PC-9 (cell line): ENCODE results near the gene ACKR2. TPM values are rescaled to one million over a fixed set of nuclear protein-coding genes. Genes with fewer than 3 reads are reported as not detected.

Experiments
- BruUV-seq: library from RNA; stranded (reverse); fragments of 400-500 nt; replicated peaks from 2 replicates; lab custom pipeline; 2021; lab: Mats Ljungman, UMichigan
- CTCF ChIA-PET: fragments of 300-600 bp; sonication (Branson Sonifier 250); formaldehyde crosslinking; loops from one replicate; lab custom pipeline; 2022; ENCODE audit warnings: antibody characterized with exemption; lab: Charles Lee
- POLR2A ChIA-PET: fragments of 300-600 bp; sonication (Branson Sonifier 250); formaldehyde crosslinking; loops from one replicate; lab custom pipeline; 2022; ENCODE audit warnings: antibody characterized with exemption; ENCODE audit not compliant: unreplicated experiment; lab: Charles Lee
- DNase-seq, 2 experiments: peaks; one replicate each; pipeline versions ENCODE4 v3.0.0 to v3.0.0-alpha.2; 2015 to 2022; ENCODE audit warnings: mixed read lengths in 1 of 2
- H2AFZ ChIP-seq: fragments of 200-600 bp; sonication (generic); 2 replicates; pipeline ENCODE4 v1.8.1; 2017; ENCODE audit warnings: antibody characterized with exemption
- H3F3A ChIP-seq: fragments of 200-600 bp; sonication (generic); 2 replicates; pipeline ENCODE4 v1.8.1; 2017; ENCODE audit warnings: antibody characterized with exemption, mild to moderate bottlenecking, low read depth; ENCODE audit not compliant: insufficient read depth
- H3K27ac ChIP-seq: fragments of 200-600 bp; sonication (generic); 2 replicates; pipeline ENCODE4 v1.6.1; 2016; ENCODE audit warnings: mixed run types
- H3K27me3 ChIP-seq: fragments of 200-600 bp; sonication (generic); 2 replicates; pipeline ENCODE4 v1.6.1; 2016; ENCODE audit warnings: low read depth, mixed run types; ENCODE audit not compliant: insufficient read depth
- H3K36me3 ChIP-seq: fragments of 200-600 bp; sonication (generic); 2 replicates; pipeline ENCODE4 v1.6.1; 2016; ENCODE audit warnings: low read depth, mixed run types
- H3K4me1 ChIP-seq: fragments of 200-600 bp; sonication (generic); replicated peaks from 2 replicates; pipeline ENCODE4 v1.6.1; 2016; ENCODE audit warnings: mixed run types; ENCODE audit not compliant: insufficient read depth
- H3K4me2 ChIP-seq: fragments of 200-600 bp; sonication (generic); 2 replicates; pipeline ENCODE4 v1.6.1; 2017; ENCODE audit warnings: mixed run types
- H3K4me3 ChIP-seq: fragments of 200-600 bp; sonication (generic); 2 replicates; pipeline ENCODE4 v1.6.1; 2016; ENCODE audit warnings: mixed run types
- H3K79me2 ChIP-seq: fragments of 200-600 bp; sonication (generic); 2 replicates; pipeline ENCODE4 v1.6.1; 2017; ENCODE audit warnings: low read depth, mixed run types
- H3K9me2 ChIP-seq: fragments of 200-600 bp; sonication (generic); 2 replicates; pipeline ENCODE4 v1.8.1; 2017; ENCODE audit warnings: mild to moderate bottlenecking; ENCODE audit not compliant: insufficient read depth
- H3K9me3 ChIP-seq: fragments of 200-600 bp; sonication (generic); 2 replicates; pipeline ENCODE4 v1.8.1; 2016; ENCODE audit warnings: low read depth; ENCODE audit not compliant: insufficient read depth
- H4K20me1 ChIP-seq: fragments of 200-600 bp; sonication (generic); 2 replicates; pipeline ENCODE4 v1.8.1; 2017; ENCODE audit not compliant: insufficient read depth
- CTCF ChIP-seq: fragments of 200-600 bp; sonication (generic); conservative IDR thresholded peaks from 2 replicates; pipeline ENCODE4 v1.6.1; 2017; ENCODE audit warnings: mixed run types, antibody characterized with exemption, mild to moderate bottlenecking, moderate library complexity
- EZH2 ChIP-seq: fragments of 200-600 bp; sonication (generic); IDR thresholded peaks from 2 replicates; pipeline ENCODE4 v1.8.0; 2017; ENCODE audit warnings: antibody characterized with exemption, low read depth
- intact Hi-C: fragments of 100-400 bp; cut with micrococcal nuclease; formaldehyde crosslinking; loops from one replicate; pipeline ENCODE4 v1.10.0; 2022; ENCODE audit not compliant: unreplicated experiment
- total RNA-seq: library from RNA; stranded (reverse); gene quantifications from 2 replicates; pipeline ENCODE4 v1.2.3, GENCODE V29; 2021

ACKR2 gene
- total RNA-seq, 1 experiment from 2014 or later, result 2.9 TPM

GRCh38 chr3:42795621-42796181, 13.5 kb upstream of the ACKR2 start:
- ChIA-PET CTCF (no interaction called here), POLR2A (no interaction called here)
- H3K36me3 ChIP-seq, result peaks cover 11% of the 10 kb centered on the region
- no peak overlapping the region for H2AFZ ChIP-seq
- H4K20me1 ChIP-seq, result peaks cover 5% of the 10 kb centered on the region; the same call in 1 of the 2 replicates
- peaks cover 28% of the 10 kb centered on the region for H3K79me2 ChIP-seq
- no peak overlapping the region for H3K27ac ChIP-seq
- H3K4me1 ChIP-seq, result no peaks in the 10 kb centered on the region
- intact Hi-C loops, result no loop called here
- H3K9me3 ChIP-seq, result no peaks in the 10 kb centered on the region
- H3K4me2 ChIP-seq, result no peak overlapping the region
- no TSS peak for BruUV-seq
- H3K27me3 ChIP-seq, result no peaks in the 10 kb centered on the region
- H3F3A ChIP-seq, result no peaks in the 10 kb centered on the region
- H3K9me2 ChIP-seq, result no peaks in the 10 kb centered on the region
- H3K4me3 ChIP-seq, result no peak overlapping the region
- no peak for DNase-seq
- no peak for TF ChIP-seq CTCF
- TF ChIP-seq EZH2, result no peak

DNA sequence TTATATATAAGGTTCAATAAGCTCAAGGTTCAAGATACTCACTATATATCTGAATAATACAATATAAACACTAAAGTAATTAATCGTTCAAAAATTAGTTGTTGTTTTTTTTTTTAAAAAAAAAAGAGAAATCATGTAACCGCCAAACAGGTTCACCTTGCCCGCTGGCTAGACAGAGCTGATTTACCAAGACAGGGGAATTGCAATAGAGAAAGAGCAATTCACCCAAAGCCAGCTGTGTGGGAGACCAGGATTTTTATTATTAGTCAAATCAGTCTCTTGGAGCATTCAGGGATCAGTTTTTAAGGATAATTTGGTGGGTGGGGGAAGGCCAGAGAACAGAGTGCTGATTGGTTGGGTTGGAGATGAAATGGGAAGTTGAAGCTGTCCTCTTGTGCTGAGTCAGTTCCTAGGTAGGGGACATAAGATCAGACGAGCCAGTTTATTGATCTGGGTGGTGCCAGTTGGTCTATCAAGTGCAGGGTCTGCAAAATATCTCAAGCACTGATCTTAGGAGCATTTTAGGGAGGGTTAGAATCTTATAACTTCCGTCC, 12.8 kb upstream of the ACKR2 start:
- TF ChIP-seq EZH2, result no peak
- TF ChIP-seq CTCF, result no peak
- CTCF ChIA-PET, result no interaction called here

DNA sequence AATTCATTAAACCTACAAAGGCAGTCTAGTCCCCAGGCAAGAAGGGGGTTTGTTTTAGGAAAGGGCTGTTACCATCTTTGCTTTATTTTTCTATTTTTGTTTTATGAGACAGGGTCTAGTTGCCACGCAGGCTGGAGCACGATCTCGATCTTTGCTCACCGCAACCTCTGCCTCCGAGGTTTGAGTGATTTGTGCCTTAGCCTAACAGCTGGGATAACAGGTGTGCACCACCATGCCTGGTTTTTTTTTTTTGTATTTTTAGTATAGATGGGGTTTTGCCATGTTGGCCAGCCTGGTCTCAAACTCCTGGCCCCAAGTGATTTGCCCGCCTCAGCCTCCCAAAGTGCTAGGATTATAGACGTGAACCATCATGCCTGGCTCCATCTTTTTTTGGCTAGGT, 9.9 kb upstream of the ACKR2 start:
- H3K9me3 ChIP-seq, result no peaks in the 10 kb centered on the region
- CTCF ChIA-PET, result no interaction called here
- DNase-seq, result no peak
- no TSS peak for BruUV-seq
- H3K27ac ChIP-seq, result no peak overlapping the region
- H3K9me2 ChIP-seq, result no peaks in the 10 kb centered on the region
- no peak overlapping the region for H3K4me2 ChIP-seq
- intact Hi-C loops, result no loop called here
- TF ChIP-seq CTCF (no peak), EZH2 (no peak)
- no peak overlapping the region for H3K4me3 ChIP-seq
- POLR2A ChIA-PET, result no interaction called here
- no peaks in the 10 kb centered on the region for H4K20me1 ChIP-seq
- no peak overlapping the region for H2AFZ ChIP-seq
- H3K4me1 ChIP-seq, result peaks cover 14% of the 10 kb centered on the region
- no peaks in the 10 kb centered on the region for H3K27me3 ChIP-seq
- H3K36me3 ChIP-seq, result 0 out of 2 replicates have a peak, but pooled peaks cover 3% of the 10 kb centered on the region
- H3F3A ChIP-seq, result no peaks in the 10 kb centered on the region
- peaks cover 58% of the 10 kb centered on the region for H3K79me2 ChIP-seq

More for the DNA sequence above, 12.8 kb upstream of the ACKR2 start:
- no peaks in the 10 kb centered on the region for H3F3A ChIP-seq
- no TSS peak for BruUV-seq
- no peak overlapping the region for H3K4me3 ChIP-seq
- H3K4me2 ChIP-seq, result no peak overlapping the region
- peaks cover 11% of the 10 kb centered on the region for H3K36me3 ChIP-seq
- peaks cover 3% of the 10 kb centered on the region; the same call in 1 of the 2 replicates for H4K20me1 ChIP-seq
- H3K9me3 ChIP-seq, result no peaks in the 10 kb centered on the region
- H2AFZ ChIP-seq, result no peak overlapping the region
- H3K9me2 ChIP-seq, result no peaks in the 10 kb centered on the region
- POLR2A ChIA-PET, result no interaction called here
- intact Hi-C loops, result no loop called here
- no peak for DNase-seq
- H3K27ac ChIP-seq, result no peak overlapping the region
- H3K4me1 ChIP-seq, result no peaks in the 10 kb centered on the region
- H3K79me2 ChIP-seq, result peaks cover 35% of the 10 kb centered on the region
- no peaks in the 10 kb centered on the region for H3K27me3 ChIP-seq
